ENCODE measurements around the gene DMD.
"Not testable (repeated sequence)": the region's sequence is repeated elsewhere in the genome, so short reads cannot be mapped to it uniquely, and the experiment has no call there.

The DMD gene

DNA sequence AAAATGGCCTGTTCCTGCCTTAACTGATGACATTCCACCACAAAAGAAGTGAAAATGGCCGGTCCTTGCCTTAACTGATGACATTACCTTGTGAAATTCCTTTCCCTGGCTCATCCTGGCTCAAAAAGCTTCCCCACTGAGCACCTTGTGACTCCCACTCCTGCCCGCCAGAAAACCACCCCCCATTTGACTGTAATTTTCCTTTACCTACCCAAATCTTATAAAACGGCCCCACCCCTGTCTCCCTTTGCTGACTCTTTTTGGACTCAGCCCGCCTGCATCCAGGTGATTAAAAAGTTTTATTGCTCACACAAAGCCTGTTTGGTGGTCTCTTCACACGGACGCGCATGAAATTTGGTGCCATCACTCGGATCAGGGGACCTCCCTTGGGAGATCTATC lies 1833.5 kb downstream of the DMD start:
- not testable (repeated sequence) for DNase-seq

DNA sequence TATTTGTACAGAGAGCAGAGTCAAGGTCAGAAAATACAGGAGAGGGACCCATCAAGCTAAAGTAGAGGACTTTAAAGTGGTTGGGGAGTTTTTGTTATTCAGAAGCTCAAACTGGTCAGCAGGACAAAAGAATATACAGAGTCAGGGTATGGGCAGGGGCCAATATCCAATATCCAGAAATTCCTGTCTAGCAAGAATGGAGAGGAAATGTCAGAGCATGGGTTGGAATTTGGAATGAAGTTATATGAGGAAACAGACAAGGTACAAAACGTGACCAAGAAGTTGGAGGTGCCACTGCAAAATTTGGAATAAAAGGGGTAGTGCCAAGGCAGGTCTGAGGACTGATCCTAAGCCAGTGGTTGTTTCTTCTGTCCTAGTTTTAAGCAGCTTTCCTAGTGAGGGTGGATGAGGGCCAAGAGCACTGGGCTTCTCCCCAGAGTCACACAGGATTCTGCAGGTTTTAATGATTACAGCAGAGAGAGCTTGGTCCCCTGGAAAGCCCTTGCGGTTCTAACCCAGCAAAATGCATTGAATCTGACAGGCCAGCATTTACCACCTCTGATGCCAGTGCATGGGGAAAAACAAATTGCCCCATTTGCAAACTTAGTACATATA lies 1834.8 kb downstream of the DMD start:
- DNase-seq = no peak

DNA sequence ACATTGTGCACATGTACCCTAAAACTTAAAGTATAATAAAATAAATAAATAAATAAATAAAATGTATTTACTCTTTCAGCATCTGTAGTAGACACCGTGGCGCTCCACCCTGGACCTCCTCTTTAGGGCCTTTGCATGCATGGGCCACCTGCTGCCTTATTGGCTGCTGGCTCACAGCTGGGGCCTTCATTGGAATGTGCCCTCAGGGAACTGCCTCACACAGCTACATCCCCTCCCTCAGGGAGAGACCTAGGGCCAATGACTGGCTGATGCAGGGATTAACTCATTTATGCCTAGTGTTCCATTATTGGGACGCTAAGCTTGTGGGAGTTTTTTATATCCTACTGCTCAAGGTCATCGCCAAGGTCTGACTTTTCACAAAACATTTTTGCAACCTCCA lies 1836.6 kb downstream of the DMD start:
- DNase-seq = no peak

DNA sequence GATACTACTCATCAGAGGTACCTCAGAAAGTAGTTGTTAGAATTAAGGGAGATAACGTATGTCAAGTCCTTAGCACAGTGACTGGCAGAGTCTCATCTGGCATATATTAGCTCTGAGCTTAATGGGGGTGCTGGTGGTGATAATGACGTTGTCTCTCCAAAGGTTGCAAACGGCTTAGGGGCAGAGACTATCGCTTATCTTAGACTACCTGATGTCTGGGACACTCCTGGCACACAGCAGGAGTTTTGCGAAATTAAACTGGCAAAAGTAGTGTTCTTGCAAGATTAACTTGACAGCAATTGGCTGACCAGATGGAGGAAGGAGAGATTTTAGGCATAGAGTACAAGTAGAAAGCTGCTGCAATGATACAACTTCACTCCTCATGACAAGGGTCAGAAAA lies 1839.4 kb downstream of the DMD start:
- DNase-seq = no peak

DNA sequence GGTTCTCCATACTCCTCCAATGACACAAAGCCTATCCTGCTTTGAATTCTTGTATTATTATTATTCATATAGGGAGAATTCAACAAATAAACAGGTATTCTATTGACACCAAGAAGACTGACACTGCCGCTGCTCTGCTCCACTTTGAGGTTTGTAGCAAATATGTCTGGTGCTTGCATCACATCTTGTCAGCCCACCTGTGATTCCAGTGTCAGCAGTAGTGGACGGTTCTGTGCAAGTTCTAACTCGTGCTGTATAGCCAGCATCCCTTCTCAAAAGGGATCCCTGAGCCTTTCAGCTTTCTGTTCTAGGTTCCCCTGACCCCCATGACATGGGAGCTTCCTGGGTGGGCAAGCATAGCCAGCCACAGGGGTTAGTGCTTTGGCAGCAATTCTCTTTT lies 1843.5 kb downstream of the DMD start:
- no peak for DNase-seq

DNA sequence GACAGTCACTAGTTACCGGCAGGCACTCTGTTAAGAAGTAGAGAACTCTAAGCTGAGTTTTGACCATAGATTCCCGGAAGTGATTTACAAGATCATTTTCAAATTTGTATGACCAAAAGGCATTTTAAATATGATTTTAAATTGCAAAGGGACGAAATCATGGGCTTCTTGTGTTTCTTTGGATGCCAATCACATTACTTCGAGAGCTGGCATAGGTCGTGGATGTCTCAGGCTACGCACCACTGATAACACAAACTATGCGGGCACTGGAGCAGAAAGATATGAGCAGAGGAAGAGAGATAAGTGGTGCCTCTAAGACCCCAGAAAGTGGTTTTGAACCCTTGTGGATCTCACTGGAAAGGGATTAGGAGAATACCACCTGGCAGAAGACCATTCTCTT lies 1845.3 kb downstream of the DMD start:
- no peak for DNase-seq

DNA sequence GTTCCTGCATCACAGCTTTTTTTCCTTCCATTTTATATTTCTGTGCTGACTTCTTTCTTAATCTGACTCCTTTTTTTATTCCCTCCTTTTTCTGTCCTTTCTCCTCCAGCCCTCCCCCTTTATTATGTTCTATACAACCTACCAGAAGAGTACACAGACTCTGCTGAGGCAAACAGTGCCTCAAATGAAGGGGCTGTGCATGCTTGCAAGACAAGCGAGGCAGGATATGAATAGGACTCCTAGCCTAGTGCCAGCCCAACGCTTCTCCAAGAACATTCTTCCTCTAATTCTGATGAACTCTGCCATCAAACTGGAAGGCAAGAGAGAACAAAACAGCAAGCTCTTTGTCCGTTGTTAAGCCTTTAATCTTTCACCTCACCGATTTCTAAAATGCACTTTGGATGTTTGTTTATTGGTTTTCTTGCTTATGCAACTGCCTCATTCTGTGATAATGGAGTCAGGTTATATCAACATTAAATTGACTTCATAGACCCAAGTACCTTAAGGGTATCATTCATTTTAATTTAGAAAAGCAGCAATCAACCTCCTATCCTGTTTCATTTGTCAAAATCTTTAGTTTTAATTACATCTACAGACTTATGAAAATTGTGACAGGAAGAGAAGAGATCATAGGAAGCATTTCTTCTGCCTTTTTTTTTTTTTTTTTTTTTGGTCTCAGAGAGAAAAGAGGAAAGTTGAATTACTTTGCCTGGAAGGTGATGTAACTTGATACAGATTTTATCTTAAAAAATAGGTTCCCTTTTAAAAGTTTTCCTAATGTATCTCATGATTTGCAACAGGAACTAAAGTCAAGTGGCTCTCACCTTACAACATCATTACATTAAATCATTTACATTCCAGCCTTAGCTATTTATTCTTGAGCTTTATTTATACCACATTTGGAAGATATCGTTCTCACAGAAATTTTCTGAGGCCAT lies 1854.8 kb downstream of the DMD start:
- no peak for DNase-seq

DNA sequence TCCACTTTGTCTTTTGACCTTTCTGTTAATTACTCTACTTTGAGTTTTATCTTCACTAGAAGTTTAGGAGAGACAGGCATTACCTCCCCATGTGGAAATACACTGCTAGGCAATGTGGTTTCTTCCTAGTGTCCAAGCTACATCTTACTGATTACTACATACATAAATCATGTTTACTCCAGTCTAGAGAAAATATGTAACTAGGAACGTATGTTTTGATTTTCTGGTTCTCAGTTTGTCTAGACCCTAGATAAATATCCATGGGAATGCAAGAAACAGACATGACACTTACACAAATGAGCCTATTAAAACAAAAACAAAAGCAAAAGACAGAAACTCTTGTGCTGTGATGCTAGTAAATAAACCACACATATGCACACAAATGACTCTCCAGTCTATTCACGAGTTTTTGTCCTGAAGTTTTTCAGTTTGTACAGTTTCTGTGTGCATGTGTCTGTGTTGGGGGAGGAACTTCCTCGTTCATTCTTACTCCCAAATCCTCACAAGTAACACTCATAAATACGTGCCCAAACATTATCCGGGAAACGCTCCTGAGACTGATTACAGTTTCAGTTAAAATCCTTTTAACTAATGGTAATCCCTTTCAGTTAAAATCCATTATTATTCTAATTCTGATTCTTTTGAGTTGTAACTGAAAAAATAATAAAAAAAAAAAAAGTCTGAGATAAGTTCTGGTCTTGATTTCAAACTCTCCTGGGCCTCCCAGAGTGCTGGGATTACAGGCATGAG lies 1856.0 kb downstream of the DMD start:
- DNase-seq = no peak

DNA sequence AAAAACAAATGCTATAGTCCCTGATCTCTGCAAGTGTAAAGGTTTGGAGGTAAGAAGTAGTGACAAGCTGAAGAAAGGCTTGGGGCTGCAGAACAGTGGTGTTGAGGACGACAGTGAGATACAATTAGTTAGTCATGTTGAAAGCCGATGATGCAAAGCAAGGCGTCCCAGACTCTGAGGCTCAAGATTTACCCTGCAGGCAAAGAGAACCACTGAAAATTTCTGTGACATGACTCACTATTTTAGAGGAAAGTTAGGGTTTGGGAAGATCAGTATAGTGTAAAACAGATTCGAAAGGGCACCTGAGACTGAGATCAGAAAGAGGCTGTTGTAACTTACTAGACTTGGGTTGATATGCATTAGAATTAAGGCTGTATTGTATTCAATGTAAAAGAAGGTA lies 1858.3 kb downstream of the DMD start:
- no peak for DNase-seq

DNA sequence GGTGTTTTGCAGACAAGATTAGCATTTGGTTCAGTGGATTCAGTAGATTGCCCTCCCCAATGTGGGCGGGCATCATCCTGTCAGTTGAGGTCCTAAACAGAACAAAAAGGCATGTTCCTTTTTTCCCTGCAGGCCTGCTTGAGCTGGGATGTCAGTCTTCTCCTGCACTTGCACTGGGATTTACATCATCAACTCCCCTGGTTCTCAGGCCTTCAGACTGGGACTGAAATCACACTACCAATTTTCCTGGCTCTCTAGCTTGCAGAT lies 1860.6 kb downstream of the DMD start:
- no peak for DNase-seq

DNA sequence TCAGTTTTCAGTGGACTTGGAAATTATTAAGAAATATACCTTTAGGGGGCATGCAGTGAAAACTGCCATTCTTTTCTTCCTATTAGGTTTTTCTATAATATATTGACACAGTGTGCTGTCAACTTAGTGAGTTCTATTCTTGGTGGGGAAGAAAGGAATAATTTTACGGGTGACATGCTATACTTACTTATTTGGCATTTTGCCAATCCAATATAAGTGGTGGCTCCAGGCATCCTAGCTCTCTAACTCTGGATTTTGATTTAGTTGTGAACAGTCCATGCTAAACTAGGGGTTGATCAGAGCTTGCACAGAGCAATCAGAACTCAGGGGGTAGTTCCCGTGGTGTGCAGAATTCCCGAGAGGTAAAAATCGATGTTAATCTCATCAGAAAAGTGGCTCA lies 1861.8 kb downstream of the DMD start:
- DNase-seq = no peak

DNA sequence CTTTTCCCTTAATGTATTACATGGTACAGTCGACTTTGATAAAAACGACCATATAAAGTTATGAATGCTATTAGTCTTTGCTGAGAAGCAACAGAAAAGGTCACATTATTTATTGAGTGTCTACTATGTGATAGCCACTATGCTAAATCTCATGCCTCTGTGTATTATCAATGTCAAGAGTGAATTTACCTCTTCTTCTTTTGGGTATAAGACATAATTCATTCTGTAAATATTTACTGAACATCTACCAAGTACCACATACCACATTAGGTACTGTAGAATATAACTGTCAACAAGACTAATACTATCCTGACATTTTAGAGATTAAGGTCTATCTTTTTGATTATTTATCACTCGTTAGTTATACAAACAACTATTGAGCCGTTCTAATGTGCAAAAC lies 1870.8 kb downstream of the DMD start:
- no peak for DNase-seq

DNA sequence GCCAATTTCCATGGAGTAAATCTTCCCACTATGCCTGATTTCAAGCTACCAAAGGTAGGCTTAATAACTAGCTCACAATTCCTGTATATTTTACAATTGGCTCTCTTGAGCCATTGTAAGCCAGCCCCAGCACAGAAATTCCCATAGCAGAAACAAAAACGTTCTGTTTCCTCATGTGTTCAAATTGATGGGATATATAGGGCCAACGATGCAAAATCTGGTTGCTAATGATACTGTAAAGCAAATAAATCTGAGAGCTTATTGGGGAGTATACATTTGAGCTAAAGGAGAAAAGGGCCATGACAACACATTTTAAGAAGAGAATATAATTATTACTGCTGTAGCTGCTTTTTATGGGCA lies 1872.4 kb downstream of the DMD start:
- no peak for DNase-seq

DNA sequence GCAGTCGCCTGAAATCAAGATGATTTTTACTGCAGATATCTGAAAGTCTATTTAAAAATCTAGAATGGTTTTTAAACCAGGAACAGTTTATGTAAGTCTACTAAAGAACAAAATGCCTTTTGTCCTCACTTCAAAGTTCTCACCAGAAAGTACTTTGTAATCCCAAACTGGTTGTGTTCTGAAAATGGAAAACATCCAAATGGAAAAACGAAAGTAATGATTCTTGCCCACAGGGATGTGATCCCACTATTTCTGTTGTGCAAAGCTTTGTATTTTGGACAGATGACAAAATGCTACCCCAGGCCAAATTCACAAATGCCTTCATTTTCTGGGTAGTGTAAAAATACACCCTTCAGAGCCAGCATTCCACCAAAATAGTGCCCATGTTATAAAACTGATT lies 1874.0 kb downstream of the DMD start:
- DNase-seq = no peak

DNA sequence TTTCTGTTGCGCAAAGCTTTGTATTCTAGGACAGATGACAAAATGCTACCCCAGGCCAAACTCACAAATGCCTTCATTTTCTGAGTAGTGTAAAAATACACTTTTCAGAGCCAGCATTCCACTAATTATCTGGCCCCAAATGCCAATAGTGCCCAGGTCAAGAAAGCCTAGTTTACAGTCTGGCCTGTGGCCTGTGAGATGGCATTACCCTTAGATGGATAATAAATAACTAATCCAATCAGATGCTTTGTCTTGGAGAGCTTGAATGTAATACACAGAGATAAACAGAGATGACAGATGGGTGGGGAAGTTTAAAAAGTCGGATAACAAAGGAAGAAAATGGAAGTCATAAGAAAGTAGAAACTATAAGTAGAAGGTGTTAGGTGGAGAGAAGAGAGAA lies 1874.9 kb downstream of the DMD start:
- DNase-seq = no peak

DNA sequence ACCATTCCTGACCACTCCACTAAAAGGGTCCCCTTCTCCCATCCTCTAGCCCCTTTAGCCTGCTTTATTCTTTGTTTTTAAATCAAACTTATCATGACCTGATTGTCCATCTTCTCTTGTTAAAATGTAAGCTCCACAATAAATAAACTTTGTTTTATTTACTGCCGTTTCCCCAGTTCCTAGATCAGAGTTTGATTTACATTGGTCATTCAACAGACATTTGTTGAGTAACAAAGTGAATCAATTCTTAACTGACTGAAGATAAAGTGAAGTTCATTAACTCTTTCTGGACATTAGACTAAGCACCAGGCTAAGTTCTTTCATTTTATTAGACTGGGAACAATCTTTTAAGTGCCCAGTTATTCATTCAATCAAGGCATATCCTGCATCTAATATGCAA lies 1876.4 kb downstream of the DMD start:
- DNase-seq = no peak

DNA sequence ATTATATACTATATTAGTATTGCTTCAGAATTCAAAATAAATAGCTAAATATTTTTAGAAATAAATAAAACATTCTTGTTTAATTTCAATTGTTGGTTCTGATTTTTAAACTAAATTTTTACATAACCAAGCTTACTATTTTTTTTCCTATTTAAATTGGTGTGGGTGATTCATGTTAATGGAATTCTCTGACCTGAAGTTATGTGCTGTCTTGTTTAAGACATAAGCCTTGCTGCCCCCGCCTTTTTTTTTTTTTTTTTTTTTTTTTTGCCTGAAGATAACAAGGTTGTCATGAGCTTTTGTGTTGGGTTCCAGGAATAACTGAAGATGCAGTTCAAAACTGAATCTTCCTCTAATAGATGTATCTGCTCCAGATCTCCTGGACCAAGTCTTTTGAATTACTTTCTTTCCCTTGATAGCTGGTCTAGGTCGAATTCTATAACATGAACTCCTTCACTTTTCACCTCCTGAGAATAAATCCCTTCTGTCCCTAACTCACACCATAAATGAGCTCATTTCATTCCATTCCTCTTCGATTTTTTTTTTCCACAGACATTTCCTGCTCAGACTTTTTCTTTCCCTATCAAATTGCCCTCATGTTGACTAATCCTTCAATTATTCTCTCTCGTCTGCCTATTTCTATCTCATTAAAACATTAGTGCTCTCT lies 1878.1 kb downstream of the DMD start:
- no peak for DNase-seq

DNA sequence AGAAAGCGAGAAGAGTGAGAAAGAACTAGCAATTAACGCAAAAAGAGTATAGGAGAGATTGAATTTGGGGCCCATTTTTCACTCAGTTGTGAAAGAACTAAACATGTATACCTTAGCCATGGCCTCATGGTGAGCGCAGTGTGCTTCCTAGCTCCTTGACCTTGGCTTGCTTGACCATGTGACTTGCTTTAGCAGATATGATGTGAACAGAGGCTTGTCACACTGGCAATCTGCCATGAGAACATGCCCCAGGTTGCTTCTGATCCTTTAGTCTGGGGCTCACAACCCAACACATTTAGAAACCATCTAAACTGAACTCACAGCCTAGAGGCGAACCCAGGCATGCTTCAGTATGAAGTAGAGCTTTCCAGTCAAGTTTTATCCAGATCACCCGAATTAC lies 1879.4 kb downstream of the DMD start:
- no peak for DNase-seq

DNA sequence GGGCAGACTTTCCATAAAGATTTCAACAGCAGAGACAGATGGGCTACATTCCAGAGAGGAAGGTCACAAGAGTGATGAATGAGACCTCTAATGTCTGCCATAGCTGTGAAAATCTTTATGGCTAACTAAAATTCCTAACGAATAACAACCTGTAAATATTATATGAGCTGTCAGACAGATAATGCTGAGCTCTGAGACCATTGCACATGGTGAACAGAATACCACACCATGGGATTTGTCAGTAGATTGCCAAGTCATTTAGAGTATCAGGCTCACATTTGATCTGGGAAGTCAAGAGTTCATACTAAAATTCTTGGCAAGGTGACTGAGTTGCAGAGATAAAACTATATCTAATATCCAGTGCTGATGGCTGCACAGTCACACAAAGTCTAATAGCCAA lies 1880.3 kb downstream of the DMD start:
- DNase-seq = no peak

DNA sequence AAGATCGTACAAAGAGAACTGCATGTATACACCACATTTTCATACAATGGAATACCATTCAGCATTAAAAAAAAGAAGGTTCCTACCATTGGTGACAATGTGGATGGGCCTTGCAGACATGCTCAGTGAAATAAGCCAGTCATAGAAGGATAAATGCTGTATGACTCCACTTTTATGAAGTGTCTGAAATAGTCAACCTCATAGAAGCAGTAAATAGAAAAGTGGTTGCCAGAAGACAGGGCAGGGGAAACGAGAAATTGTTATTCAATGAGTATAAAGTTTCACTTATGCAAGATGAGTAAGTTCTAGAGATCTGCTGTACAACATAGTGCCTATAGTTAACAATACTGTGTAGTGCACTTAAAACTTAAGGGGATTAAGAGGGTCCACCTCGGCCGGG lies 1882.1 kb downstream of the DMD start:
- DNase-seq = no peak

DNA sequence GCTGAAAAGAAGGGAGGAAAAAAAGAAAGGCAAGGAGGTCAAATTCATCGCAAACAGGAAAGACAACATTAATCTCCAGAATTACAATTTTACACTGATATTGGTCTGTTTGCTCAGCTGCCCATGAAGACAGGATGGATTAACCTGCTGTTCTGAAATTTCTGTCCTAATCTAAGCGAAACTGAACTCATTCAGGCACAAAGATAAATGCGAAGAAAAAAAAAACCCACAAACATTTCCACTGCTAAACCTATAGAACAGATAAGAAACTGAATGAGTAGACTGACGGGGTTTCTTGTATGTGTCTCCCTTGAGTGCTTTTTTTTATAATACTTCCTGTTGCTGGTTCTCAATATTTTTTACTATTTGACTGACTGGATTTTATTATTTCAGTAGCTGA lies 1887.7 kb downstream of the DMD start:
- DNase-seq = no peak

DNA sequence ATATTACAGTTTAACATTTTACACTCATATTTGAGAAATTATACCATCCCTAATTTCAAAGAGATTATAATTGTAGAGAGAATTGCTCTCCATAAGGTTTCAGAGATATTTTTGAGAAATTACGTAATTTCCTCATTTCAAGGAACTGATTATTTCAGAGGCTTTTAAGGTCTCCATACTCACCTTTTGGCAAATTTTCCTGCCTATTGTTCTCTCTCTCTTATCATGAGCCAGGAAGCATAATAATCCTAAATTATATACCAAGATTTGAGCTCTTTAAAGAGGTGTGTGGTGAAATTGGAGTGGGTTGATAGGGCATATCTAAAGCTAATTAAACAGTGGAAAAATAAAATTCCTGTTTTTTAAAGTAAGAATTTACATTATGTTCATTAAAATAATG lies 1890.6 kb downstream of the DMD start:
- DNase-seq = no peak

DNA sequence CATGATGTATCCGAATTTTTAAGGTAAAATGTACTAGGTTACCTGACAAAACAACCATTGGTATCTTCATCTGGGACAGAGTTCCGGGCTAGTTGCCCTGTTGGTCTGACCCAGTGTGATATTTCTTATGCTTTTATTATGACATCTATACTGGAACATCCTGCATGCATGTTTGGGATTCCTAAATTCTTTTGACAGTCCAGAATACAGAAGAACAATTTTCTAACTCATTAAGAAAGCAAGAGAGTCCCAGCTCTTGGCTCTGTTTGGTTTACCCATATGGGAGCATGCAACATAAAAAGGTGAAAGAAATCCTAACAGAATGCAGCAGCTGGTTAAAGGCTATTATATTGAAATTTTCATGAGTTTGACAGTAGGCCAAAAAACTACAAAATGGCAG lies 1891.8 kb downstream of the DMD start:
- no peak for DNase-seq

DNA sequence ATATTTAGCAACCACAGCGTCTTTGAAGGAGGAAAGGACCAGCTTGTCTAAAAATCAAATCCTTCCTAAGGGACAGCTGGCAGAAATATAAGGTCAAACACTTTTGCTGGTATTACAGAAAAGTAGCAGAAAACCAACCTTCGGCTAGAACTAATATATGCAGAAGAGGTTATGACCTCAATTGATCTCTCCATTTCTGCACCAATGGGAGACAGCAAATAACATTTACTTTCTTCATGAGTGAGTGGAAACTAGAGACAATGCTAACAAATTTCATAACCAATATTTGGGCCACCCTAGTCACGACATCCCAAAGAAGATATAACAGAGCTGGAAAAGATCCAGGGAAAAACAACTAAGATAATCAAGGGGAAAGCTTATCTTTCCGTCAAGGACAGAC lies 1892.5 kb downstream of the DMD start:
- DNase-seq = no peak

Measured in CD4-positive, alpha-beta T cell treated with Interleukin-4 for 1 hour (primary cell).